ENCODE measurements around the gene VTN.

DNA sequence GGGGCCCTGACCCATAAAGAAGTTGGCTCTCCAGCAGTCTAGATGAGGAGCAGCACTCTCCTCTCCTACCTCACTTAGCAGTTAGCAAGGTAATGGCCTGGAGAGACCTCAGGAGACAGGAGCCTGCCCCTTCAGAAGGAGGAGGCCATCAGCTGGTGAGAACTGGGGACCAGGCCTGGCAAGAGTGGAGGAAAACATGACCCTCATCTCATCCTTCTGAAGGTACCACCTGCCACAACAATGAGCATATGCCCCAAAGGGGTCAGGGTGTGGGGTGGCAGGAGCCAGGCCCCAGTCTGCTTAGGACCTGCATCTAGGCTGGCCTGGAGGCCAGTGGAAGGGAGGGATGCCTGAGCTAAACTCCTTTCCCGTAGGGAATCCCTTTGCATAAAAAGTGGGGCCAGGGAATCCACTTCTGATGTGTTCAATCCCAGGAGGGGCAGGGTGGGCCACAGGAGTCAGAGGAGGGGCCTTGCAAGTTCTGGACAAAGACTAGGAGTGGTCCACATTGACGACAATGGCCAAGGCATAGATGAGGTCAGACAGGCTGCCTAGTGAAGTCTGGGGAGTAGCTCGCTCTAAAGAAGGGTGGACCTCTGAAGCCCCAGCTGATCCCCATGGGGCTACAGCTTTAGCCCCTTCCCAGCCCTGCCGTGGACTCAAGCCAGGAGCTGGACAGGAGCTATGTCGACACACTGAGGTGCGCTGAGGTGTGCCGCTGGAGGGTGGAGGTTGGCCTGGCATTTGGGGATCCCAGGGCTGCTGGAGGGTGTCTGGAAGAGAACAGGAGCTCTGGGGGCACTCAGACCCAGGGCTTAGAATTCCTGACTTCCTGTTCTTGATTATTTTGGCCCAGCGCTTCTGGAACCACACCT lies 6.1 kb downstream of the VTN start:
- TF ChIP-seq, protein P1, sequence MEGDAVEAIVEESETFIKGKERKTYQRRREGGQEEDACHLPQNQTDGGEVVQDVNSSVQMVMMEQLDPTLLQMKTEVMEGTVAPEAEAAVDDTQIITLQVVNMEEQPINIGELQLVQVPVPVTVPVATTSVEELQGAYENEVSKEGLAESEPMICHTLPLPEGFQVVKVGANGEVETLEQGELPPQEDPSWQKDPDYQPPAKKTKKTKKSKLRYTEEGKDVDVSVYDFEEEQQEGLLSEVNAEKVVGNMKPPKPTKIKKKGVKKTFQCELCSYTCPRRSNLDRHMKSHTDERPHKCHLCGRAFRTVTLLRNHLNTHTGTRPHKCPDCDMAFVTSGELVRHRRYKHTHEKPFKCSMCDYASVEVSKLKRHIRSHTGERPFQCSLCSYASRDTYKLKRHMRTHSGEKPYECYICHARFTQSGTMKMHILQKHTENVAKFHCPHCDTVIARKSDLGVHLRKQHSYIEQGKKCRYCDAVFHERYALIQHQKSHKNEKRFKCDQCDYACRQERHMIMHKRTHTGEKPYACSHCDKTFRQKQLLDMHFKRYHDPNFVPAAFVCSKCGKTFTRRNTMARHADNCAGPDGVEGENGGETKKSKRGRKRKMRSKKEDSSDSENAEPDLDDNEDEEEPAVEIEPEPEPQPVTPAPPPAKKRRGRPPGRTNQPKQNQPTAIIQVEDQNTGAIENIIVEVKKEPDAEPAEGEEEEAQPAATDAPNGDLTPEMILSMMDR (IDR thresholded peaks at IDR 0.05) = no peak
- TF ChIP-seq POLR2A (IDR thresholded peaks at IDR 0.05) = no peak
